ENCODE results near the gene GREM2.

Gene GREM2

GRCh38 chr1:240619906-240620621 lies 8.1 kb upstream of the GREM2 start:
- no peak overlapping the region for H3K4me3 ChIP-seq (ENCODE audit: low read depth, low read length)
- TF ChIP-seq CTCF (IDR thresholded peaks at IDR 0.05; ENCODE audit: borderline replicate concordance, insufficient read depth, low read depth, low read length), result no peak

DNA sequence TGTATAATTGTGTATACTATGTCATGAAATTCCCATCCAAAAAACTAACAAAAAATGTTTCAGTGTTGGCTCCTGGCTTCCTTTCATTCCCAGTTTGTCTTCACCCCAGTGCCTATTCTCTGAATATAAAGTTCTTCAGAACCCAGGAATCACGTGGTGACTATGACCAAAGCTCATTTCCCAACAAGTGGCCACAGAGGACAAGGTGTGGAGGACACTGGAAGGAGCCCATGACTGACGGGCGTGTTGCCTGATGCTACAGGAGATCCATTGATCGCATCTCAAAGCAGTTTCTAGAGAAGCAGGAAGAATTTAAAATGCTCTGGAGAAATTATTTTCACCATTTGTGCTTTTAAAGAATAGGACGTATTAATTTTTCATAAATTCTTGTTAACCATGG lies 7.4 kb upstream of the GREM2 start:
- no peak for TF ChIP-seq CTCF (IDR thresholded peaks at IDR 0.05; ENCODE audit: borderline replicate concordance, insufficient read depth, low read depth, low read length)
- no peak overlapping the region for H3K4me3 ChIP-seq (ENCODE audit: low read depth, low read length)

DNA sequence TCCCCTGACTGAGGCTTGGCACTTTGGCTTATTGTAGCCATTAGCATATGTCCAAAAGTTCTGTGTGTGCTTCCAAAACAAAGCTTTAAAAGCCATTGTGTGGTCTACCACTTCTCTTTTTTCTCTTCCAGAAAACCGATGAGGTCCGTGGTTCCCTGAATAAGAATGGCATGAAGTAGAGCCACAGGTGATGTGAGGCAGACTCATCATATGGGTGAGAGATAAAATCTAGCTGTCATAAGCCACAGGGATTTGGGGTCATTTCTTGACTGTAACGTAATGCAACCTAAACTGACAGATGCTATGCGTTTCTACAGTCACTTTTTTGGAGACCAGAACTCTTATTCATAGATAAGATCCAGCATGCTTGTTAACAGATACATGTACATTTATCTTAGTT lies 7.0 kb upstream of the GREM2 start:
- no peak for TF ChIP-seq CTCF (IDR thresholded peaks at IDR 0.05; ENCODE audit: borderline replicate concordance, insufficient read depth, low read depth, low read length)
- H3K4me3 ChIP-seq (ENCODE audit: low read depth, low read length), result no peak overlapping the region

GRCh38 chr1:240616018-240616417 lies 4.1 kb upstream of the GREM2 start:
- no peak overlapping the region for H3K4me3 ChIP-seq (ENCODE audit: low read depth, low read length)
- no peak for TF ChIP-seq CTCF (IDR thresholded peaks at IDR 0.05; ENCODE audit: borderline replicate concordance, insufficient read depth, low read depth, low read length)

GRCh38 chr1:240613356-240614142 lies 1.6 kb upstream of the GREM2 start:
- TF ChIP-seq CTCF (IDR thresholded peaks at IDR 0.05; ENCODE audit: borderline replicate concordance, insufficient read depth, low read depth, low read length), result no peak
- H3K4me3 ChIP-seq (ENCODE audit: low read depth, low read length), result no peak overlapping the region

- H3K4me3 ChIP-seq (ENCODE audit: low read depth, low read length), result no peak overlapping the region
Measured at GRCh38 chr1:240612811-240613210, 856 bp upstream of the GREM2 start.

More at GRCh38 chr1:240612811-240613210, 856 bp upstream of the GREM2 start:
- TF ChIP-seq CTCF (IDR thresholded peaks at IDR 0.05; ENCODE audit: borderline replicate concordance, insufficient read depth, low read depth, low read length), result no peak
